Osteocyte (in vitro differentiated cells): ENCODE measurements around the gene EVA1A. TPM values are rescaled to one million over a fixed set of nuclear protein-coding genes. Genes with fewer than 3 reads are reported as not detected.

ENCODE experiments used
- DNase-seq: peaks from one replicate; pipeline ENCODE4 v3.0.0; 2021; ENCODE audit warnings: mixed read lengths; ENCODE audit not compliant: unreplicated experiment; ENCODE audit errors: extremely low spot score
- H3K27ac Mint-ChIP-seq: one replicate; pipeline ENCODE4 v1.8.0; 2021; ENCODE audit warnings: mild to moderate bottlenecking, mixed read lengths; ENCODE audit not compliant: unreplicated experiment
- H3K27me3 Mint-ChIP-seq: one replicate; pipeline ENCODE4 v1.8.0; 2021; ENCODE audit warnings: mixed read lengths; ENCODE audit not compliant: unreplicated experiment
- H3K36me3 Mint-ChIP-seq: one replicate; pipeline ENCODE4 v1.8.0; 2021; ENCODE audit warnings: mixed read lengths; ENCODE audit not compliant: unreplicated experiment
- H3K4me1 Mint-ChIP-seq: one replicate; pipeline ENCODE4 v1.8.0; 2021; ENCODE audit warnings: mixed read lengths; ENCODE audit not compliant: unreplicated experiment
- H3K4me3 Mint-ChIP-seq: one replicate; pipeline ENCODE4 v1.8.0; 2021; ENCODE audit warnings: mild to moderate bottlenecking, moderate library complexity, mixed read lengths; ENCODE audit not compliant: unreplicated experiment
- H3K9me3 Mint-ChIP-seq: one replicate; pipeline ENCODE4 v1.8.0; 2021; ENCODE audit warnings: mixed read lengths; ENCODE audit not compliant: unreplicated experiment
- total RNA-seq: library from RNA; stranded (reverse); gene quantifications from 2 replicates; pipeline ENCODE4 v1.2.1, GENCODE V29; 2021
- TF ChIP-seq, protein P1 (sequence below): fragments of 200-600 bp; sonication (generic); IDR thresholded peaks from 2 replicates; pipeline ENCODE4 v1.5.0; 2021; ENCODE audit warnings: antibody characterized with exemption, mild to moderate bottlenecking, moderate library complexity

Gene EVA1A
- total RNA-seq, 1 donor from 2014 or later: 33.5 TPM

DNA sequence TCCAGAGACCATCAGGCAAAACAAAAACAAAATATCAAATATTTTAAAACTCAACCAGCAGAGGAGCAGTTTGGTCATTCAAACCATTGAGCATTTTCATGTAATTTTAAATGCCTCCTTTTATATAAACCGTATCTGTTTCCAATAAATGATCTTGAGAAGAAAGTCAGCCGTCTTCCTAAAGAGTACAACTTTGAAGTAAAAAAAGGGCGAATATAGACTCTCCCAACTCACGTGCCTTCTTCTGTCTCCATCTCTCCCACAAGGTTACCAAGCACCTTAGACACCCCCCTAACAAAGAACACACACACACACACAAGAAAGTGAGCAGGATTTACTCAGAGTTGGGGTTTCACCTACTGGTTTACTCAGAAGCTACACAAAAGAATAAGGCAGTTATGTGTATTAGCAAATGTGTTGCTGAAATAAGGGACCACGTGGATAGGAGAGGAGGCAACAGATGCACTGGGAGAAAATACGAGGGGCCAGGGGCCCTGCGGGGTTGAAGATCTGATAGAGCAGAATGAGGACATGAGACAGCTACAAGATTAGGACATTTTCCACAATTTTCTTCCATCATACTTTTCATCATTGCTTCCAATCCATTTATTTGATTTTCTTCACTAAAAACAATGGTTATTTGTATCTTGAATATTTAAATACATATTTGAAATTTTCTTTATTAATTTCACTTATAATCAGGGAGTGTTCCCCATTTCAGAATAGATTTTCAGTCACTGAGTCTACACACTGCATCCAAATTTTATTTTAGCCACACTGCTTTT lies 45.0 kb downstream of the EVA1A start:
- no peaks in the 10 kb centered on the region for H3K27me3 Mint-ChIP-seq
- no peak for DNase-seq
- H3K4me3 Mint-ChIP-seq: no peak overlapping the region
- H3K4me1 Mint-ChIP-seq: peaks cover 20% of the 10 kb centered on the region
- no peak overlapping the region for H3K27ac Mint-ChIP-seq
- H3K36me3 Mint-ChIP-seq: peaks cover 64% of the 10 kb centered on the region
- peaks cover 20% of the 10 kb centered on the region for H3K9me3 Mint-ChIP-seq
- TF ChIP-seq, protein P1, sequence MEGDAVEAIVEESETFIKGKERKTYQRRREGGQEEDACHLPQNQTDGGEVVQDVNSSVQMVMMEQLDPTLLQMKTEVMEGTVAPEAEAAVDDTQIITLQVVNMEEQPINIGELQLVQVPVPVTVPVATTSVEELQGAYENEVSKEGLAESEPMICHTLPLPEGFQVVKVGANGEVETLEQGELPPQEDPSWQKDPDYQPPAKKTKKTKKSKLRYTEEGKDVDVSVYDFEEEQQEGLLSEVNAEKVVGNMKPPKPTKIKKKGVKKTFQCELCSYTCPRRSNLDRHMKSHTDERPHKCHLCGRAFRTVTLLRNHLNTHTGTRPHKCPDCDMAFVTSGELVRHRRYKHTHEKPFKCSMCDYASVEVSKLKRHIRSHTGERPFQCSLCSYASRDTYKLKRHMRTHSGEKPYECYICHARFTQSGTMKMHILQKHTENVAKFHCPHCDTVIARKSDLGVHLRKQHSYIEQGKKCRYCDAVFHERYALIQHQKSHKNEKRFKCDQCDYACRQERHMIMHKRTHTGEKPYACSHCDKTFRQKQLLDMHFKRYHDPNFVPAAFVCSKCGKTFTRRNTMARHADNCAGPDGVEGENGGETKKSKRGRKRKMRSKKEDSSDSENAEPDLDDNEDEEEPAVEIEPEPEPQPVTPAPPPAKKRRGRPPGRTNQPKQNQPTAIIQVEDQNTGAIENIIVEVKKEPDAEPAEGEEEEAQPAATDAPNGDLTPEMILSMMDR: no peak

DNA sequence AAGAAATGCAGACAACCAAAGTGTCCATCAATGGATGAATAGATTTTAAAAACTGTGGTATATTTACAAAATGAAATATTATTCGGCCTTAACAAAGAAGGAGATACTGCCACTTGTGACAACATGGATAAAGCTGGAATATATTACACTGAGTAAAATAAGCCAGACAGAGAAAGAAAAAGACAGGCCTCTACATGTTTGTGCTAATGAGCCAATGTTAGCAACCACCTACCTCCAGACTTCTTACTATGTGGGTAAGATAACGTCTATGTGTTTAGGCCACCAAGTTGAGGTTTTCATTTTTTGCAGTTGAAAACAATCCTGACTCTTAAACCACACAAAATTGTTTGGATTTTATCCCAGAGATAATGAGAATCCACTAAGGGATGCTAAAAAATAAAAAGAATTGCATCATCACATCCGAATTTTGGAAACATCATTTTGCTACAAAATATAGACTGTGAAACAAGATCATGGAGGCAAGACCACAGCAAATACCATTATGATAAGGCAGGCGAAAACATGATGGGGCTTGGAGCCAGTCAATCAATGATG lies 47.0 kb downstream of the EVA1A start:
- no peak for DNase-seq
- Mint-ChIP-seq H3K4me1 (peaks cover 8% of the 10 kb centered on the region), H3K36me3 (peaks cover 66% of the 10 kb centered on the region), H3K27ac (no peak overlapping the region), H3K9me3 (peaks cover 26% of the 10 kb centered on the region), H3K27me3 (no peaks in the 10 kb centered on the region), H3K4me3 (no peak overlapping the region)
- TF ChIP-seq, protein P1: no peak

DNA sequence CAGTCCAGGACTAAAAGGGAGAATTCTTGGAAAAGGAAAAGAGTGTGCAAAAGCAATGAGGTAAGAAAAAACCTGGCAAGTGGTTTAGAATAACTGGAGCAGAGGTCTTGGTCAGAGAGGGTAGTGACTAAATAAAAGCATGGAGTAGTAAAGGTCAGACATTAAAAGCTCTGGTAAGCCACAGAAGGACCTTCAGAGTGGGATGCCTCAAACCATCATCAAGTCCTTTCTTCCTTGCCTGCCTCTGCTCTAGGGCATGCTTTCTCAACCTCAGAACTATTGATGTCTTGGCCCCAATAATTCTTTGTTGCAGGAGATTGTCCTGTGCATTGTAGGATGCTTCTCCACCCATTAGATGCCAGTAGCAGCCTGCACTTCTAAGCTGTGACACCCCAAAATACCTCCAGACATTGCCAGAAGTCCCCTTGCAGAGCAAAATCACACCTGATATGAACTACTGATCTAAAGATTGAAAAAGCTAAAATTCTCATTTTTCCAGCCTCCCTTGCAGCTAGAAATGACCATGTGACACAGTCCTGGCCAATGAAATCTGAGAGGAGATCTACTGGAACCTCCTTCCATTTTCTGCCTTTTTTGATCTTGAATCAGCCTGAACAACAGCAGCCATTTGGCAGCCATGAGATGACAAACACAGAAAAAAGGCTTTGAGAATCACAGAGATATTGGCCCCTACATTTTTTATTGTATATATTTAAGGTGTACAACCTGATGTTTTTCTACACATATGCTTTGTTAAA lies 48.1 kb downstream of the EVA1A start:
- TF ChIP-seq, protein P1: no peak
- Mint-ChIP-seq H3K9me3 (peaks cover 26% of the 10 kb centered on the region), H3K4me1 (peaks cover 8% of the 10 kb centered on the region), H3K36me3 (peaks cover 70% of the 10 kb centered on the region), H3K27me3 (no peaks in the 10 kb centered on the region), H3K4me3 (no peak overlapping the region), H3K27ac (no peak overlapping the region)
- DNase-seq: no peak

DNA sequence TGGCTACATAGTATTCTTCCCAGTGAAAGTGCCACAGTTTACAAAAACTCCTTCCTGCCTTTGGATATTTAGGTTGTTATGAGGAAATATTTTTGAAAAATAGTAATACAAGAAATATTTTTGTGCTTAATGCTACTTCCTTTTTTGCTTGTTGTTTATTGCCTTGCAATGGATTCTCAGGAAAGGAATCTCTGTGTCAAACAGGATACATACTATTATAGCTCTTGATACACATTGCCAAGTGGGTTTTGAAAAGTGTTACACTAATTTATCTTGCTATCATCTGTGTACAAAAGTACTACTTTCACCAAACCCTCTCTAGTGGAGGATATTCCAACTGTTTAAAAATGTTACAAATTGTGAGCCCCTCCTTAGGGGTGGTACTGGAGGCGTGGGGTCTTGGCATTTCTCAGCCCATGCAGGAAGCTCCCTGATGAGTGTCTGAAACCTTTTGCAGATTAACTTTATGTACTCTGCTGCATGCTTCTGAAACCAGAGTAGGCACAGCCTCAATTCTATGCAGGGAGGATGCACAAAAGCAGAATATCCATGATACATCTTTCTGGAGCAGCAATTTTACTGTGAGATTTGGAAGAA lies 54.5 kb downstream of the EVA1A start:
- no peak overlapping the region for H3K27ac Mint-ChIP-seq
- H3K27me3 Mint-ChIP-seq: no peaks in the 10 kb centered on the region
- DNase-seq: no peak
- H3K9me3 Mint-ChIP-seq: peaks cover 6% of the 10 kb centered on the region
- H3K4me1 Mint-ChIP-seq: peaks cover 22% of the 10 kb centered on the region
- H3K4me3 Mint-ChIP-seq: no peak overlapping the region
- H3K36me3 Mint-ChIP-seq: peaks cover 28% of the 10 kb centered on the region
- TF ChIP-seq, protein P1: no peak
